MCF 10A (cell line): ENCODE measurements around the gene NUCB2. TPM values are rescaled to one million over a fixed set of nuclear protein-coding genes. Genes with fewer than 3 reads are reported as not detected.

Experiments
- BruUV-seq: library from RNA; stranded (reverse); fragments of 400-500 nt; replicated peaks from 2 replicates; lab custom pipeline; 2021; lab: Mats Ljungman, UMichigan
- CTCF ChIA-PET: fragments of 300-600 bp; sonication (Branson Sonifier 250); formaldehyde crosslinking; extraction: SDS; loops from one replicate; lab custom pipeline; 2021; ENCODE audit warnings: antibody characterized with exemption, inconsistent platforms; lab: Yijun Ruan, JAX
- POLR2A ChIA-PET: fragments of 300-600, 350-650 bp; sonication (Branson Sonifier 250); formaldehyde crosslinking; extraction: SDS; loops from one replicate; lab custom pipeline; 2020; ENCODE audit warnings: antibody characterized with exemption, inconsistent platforms; lab: Yijun Ruan, JAX
- DNase-seq: peaks from one replicate; pipeline ENCODE4 v3.0.0-alpha.2; 2018; ENCODE audit not compliant: unreplicated experiment
- H3K27ac Mint-ChIP-seq: one replicate; pipeline ENCODE4 v1.8.0; 2022; ENCODE audit warnings: mild to moderate bottlenecking, low read depth, mixed read lengths; ENCODE audit not compliant: unreplicated experiment
- H3K27me3 Mint-ChIP-seq: one replicate; pipeline ENCODE4 v1.8.0; 2022; ENCODE audit warnings: mixed read lengths; ENCODE audit not compliant: insufficient read depth, unreplicated experiment
- H3K36me3 Mint-ChIP-seq: one replicate; pipeline ENCODE4 v1.8.0; 2022; ENCODE audit warnings: mild to moderate bottlenecking, moderate library complexity, mixed read lengths; ENCODE audit not compliant: insufficient read depth, unreplicated experiment
- H3K4me1 Mint-ChIP-seq: one replicate; pipeline ENCODE4 v1.8.0; 2022; ENCODE audit warnings: mixed read lengths; ENCODE audit not compliant: insufficient read depth, unreplicated experiment
- H3K4me3 Mint-ChIP-seq: one replicate; pipeline ENCODE4 v1.8.0; 2022; ENCODE audit warnings: mild to moderate bottlenecking, moderate library complexity, mixed read lengths; ENCODE audit not compliant: unreplicated experiment
- H3K9me3 Mint-ChIP-seq: one replicate; pipeline ENCODE4 v1.8.0; 2022; ENCODE audit warnings: mixed read lengths; ENCODE audit not compliant: unreplicated experiment
- intact Hi-C: fragments of 100-400 bp; cut with micrococcal nuclease; formaldehyde crosslinking; loops from 2 replicates; pipeline ENCODE4 v1.14.1; 2022
- total RNA-seq: library from RNA; stranded (reverse); gene quantifications from 2 replicates; pipeline ENCODE4 v1.2.3, GENCODE V29; 2022
- TF ChIP-seq, protein P1 (sequence below): fragments of 200-600 bp; IDR thresholded peaks from one replicate; pipeline ENCODE4 v1.8.0; 2022; ENCODE audit warnings: antibody characterized with exemption, mild to moderate bottlenecking; ENCODE audit not compliant: unreplicated experiment

The NUCB2 gene
- total RNA-seq, 1 experiment from 2014 or later = 89.4 TPM

GRCh38 chr11:17314904-17315426, 38.4 kb downstream of the NUCB2 start:
- Mint-ChIP-seq H3K27ac (no peak overlapping the region), H3K4me3 (no peak overlapping the region), H3K9me3 (no peaks in the 10 kb centered on the region), H3K4me1 (no peaks in the 10 kb centered on the region), H3K36me3 (peaks cover 11% of the 10 kb centered on the region), H3K27me3 (no peaks in the 10 kb centered on the region)
- BruUV-seq = no TSS peak
- CTCF ChIA-PET = no interaction called here
- DNase-seq = no peak
- intact Hi-C loops = no loop called here
- POLR2A ChIA-PET = interaction anchor here (1.3 kb wide), 1 partner anchor 39 kb away, joined by 3 read pairs; no protein-coding TSS in a partner anchor
- TF ChIP-seq, protein P1, sequence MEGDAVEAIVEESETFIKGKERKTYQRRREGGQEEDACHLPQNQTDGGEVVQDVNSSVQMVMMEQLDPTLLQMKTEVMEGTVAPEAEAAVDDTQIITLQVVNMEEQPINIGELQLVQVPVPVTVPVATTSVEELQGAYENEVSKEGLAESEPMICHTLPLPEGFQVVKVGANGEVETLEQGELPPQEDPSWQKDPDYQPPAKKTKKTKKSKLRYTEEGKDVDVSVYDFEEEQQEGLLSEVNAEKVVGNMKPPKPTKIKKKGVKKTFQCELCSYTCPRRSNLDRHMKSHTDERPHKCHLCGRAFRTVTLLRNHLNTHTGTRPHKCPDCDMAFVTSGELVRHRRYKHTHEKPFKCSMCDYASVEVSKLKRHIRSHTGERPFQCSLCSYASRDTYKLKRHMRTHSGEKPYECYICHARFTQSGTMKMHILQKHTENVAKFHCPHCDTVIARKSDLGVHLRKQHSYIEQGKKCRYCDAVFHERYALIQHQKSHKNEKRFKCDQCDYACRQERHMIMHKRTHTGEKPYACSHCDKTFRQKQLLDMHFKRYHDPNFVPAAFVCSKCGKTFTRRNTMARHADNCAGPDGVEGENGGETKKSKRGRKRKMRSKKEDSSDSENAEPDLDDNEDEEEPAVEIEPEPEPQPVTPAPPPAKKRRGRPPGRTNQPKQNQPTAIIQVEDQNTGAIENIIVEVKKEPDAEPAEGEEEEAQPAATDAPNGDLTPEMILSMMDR = no peak

- H3K36me3 Mint-ChIP-seq = peaks cover 11% of the 10 kb centered on the region
- DNase-seq = no peak
- TF ChIP-seq, protein P1 = no peak
- CTCF ChIA-PET = interaction anchor here (1.0 kb wide), 1 partner anchor 10 kb away, joined by 3 read pairs; no protein-coding TSS in a partner anchor
- H3K9me3 Mint-ChIP-seq = no peaks in the 10 kb centered on the region
- H3K27ac Mint-ChIP-seq = no peak overlapping the region
- POLR2A ChIA-PET = interaction anchor here (0.6 to 1.7 kb wide), 3 partner anchors 12 to 31 kb away, joined by 3 to 5 read pairs (median 5); no protein-coding TSS in a partner anchor
- intact Hi-C loops = no loop called here
- no peaks in the 10 kb centered on the region for H3K4me1 Mint-ChIP-seq
- BruUV-seq = no TSS peak
- H3K27me3 Mint-ChIP-seq = no peaks in the 10 kb centered on the region
- no peak overlapping the region for H3K4me3 Mint-ChIP-seq
Measured at GRCh38 chr11:17328871-17329494, 52.4 kb downstream of the NUCB2 start.

DNA sequence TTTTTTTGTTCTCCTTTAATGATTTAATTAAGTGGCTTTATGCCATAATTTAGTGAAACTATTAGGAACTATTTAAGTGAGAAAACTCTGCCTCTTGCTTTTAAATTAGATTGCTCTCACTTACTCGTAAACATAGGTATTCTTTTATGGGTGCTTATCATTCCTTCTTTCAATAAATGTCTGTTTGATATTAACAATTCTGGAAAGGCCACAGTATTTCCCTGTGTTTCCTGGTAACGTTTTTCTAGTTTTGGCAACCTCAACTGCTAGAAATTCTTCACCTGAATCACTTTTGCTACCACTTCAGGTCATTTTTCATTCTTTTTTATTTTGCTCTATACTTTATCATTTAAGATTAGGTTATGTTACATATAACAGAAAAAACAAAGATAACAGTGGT, 55.1 kb downstream of the NUCB2 start:
- no peaks in the 10 kb centered on the region for H3K9me3 Mint-ChIP-seq
- intact Hi-C loops = no loop called here
- H3K27ac Mint-ChIP-seq = no peak overlapping the region
- ChIA-PET CTCF (no interaction called here), POLR2A (interaction anchor here (0.7 kb wide), 1 partner anchor 451 kb away, joined by 3 read pairs; no protein-coding TSS in a partner anchor)
- no peak overlapping the region for H3K4me3 Mint-ChIP-seq
- no peak for DNase-seq
- H3K27me3 Mint-ChIP-seq = no peaks in the 10 kb centered on the region
- peaks cover 4% of the 10 kb centered on the region for H3K36me3 Mint-ChIP-seq
- BruUV-seq = no TSS peak
- H3K4me1 Mint-ChIP-seq = no peaks in the 10 kb centered on the region
- TF ChIP-seq, protein P1 = no peak

DNA sequence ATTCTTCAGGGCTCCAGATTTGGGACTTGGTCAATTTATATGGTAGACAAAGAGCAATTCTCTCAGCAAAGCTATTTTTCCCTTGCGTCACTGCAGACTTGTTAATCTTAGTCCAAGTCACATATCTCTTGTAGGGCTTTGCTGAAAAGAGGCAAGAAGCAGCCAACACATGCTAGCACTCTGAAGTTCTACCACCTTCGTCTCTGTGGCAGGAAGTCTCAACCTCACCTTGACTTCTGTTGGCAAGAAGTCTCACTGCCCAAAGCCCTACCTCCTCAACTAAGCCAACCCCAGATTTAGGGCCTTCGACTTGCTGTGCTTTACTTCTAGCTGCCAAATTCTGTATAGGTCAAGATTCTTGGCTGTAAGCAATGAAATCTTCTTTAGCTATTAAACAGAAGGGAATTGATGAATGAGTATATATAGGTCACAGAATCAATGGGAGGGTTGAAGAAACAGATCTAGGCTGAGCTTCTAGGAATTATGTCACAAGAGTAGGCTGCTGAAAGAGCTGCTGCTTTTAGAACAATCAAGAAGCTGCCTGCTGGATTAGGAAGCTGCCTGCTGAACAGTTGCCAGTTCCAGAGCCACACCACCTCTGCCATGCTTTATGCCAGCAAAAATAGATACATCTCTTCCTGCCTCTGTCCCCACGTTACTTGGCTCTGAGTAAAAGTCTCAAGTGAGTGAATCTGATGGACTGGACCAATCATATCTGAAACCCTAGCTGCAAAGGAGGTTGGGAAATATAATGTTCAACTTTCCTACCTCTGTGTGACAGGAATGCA, 57.5 kb downstream of the NUCB2 start:
- no peak overlapping the region for H3K27ac Mint-ChIP-seq
- CTCF ChIA-PET = interaction anchor here (0.6 to 1.3 kb wide), 3 partner anchors 20 to 234 kb away, joined by 3 to 5 read pairs (median 3); no protein-coding TSS in a partner anchor
- intact Hi-C loops = no loop called here
- H3K4me1 Mint-ChIP-seq = no peaks in the 10 kb centered on the region
- H3K36me3 Mint-ChIP-seq = peaks cover 12% of the 10 kb centered on the region
- POLR2A ChIA-PET = no interaction called here
- no peaks in the 10 kb centered on the region for H3K9me3 Mint-ChIP-seq
- TF ChIP-seq, protein P1 = no peak
- no peak for DNase-seq
- H3K4me3 Mint-ChIP-seq = no peak overlapping the region
- no peaks in the 10 kb centered on the region for H3K27me3 Mint-ChIP-seq
- no TSS peak for BruUV-seq
